Naive thymus-derived CD8-positive, alpha-beta T cell (primary cell): ENCODE results near the gene CTSZ. TPM values are rescaled to one million over a fixed set of nuclear protein-coding genes. Genes with fewer than 3 reads are reported as not detected.
A peak's percentile ranks its signal among the peaks of the same experiment; 100 is the strongest.

ENCODE experiments used
- ATAC-seq, 2 donors: fragments of 150-1000 bp; cut with Tn5 transposase in 1 of 2; sonication (Bioruptor Pico), chemical (Tn5 transposase) in 1 of 2; 1 replicate in 1 of 2; 2 replicates in 1 of 2; pipeline ENCODE4 v1.10.0; 2021; ENCODE audit warnings: mild to moderate bottlenecking in 2 of 2, moderate library complexity in 2 of 2
- POLR2A ChIA-PET: fragments of 350-600 bp; sonication (Branson Sonifier 250); formaldehyde crosslinking; loops from one replicate; lab custom pipeline; 2021; ENCODE audit warnings: antibody characterized with exemption; lab: Charles Lee
- DNase-seq, 10 donors: peaks; one replicate each; pipeline versions ENCODE4 v3.0.0 to v3.0.0-alpha.2; 2020 to 2022
- H3K27ac Mint-ChIP-seq, 10 donors: one replicate each; pipeline ENCODE4 v1.8.0; 2020 to 2022; ENCODE audit warnings: mild to moderate bottlenecking in 10 of 10, mixed read lengths in 10 of 10, moderate library complexity in 4 of 10, inconsistent platforms in 1 of 10
- H3K27me3 Mint-ChIP-seq, 5 donors: one replicate each; pipeline ENCODE4 v1.8.0; 2021 to 2022; ENCODE audit warnings: mixed read lengths in 5 of 5
- H3K36me3 Mint-ChIP-seq, 3 donors: one replicate each; pipeline ENCODE4 v1.8.0; 2020 to 2022; ENCODE audit warnings: mixed read lengths in 3 of 3, mild to moderate bottlenecking in 2 of 3, inconsistent platforms in 1 of 3
- H3K4me1 Mint-ChIP-seq, 4 donors: one replicate each; pipeline ENCODE4 v1.8.0; 2021 to 2022; ENCODE audit warnings: mixed read lengths in 4 of 4
- H3K4me3 Mint-ChIP-seq, 10 donors: one replicate each; pipeline ENCODE4 v1.8.0; 2020 to 2022; ENCODE audit warnings: mild to moderate bottlenecking in 10 of 10, mixed read lengths in 10 of 10, moderate library complexity in 6 of 10, inconsistent platforms in 1 of 10
- H3K9me3 Mint-ChIP-seq, 9 donors: one replicate each; pipeline ENCODE4 v1.8.0; 2020 to 2022; ENCODE audit warnings: mixed read lengths in 9 of 9, mild to moderate bottlenecking in 3 of 9, inconsistent platforms in 1 of 9, moderate library complexity in 1 of 9
- polyA plus RNA-seq, 3 donors: library from polyadenylated mRNA; unstranded; fragments of 300-500 nt; fragmentation: Illumina TruSeq; gene quantifications; one replicate each; pipeline ENCODE4 v1.2.3, GENCODE V29; 2021
- total RNA-seq, 8 experiments: library from RNA in 2 of 8; stranded (reverse) in 2 of 8; gene quantifications; one replicate each; pipeline ENCODE4 v1.2.3 and lab custom pipeline; 2021 to 2026

CTSZ gene
- total RNA-seq: 10 to 100 TPM; 15.8 to 19.1 TPM
- 1 to 10 TPM in 2 of 3 donors, under 1 TPM in 1; 0.60 to 2.9 (median 1.0) TPM for polyA plus RNA-seq
- 10.3 to 17.4 (median 13.3) reads per million in 6 experiments for total RNA-seq (lab: John Stamatoyannopoulos, UW)

- Mint-ChIP-seq H3K4me3 (peak within 1 kb of the TSS; percentile 66 to 93 (median 85)), H3K36me3 (peaks cover 0 to 2% (median 0%) of the 10 kb centered on the region in 3 donors), H3K4me1 (peaks cover 32 to 53% (median 48%) of the 10 kb centered on the region in 4 donors), H3K27ac (peak within 1 kb of the TSS in 5 of 10 donors; percentile 43 to 93 (median 84)), H3K27me3 (no peaks in the 10 kb centered on the region), H3K9me3 (no peaks in the 10 kb centered on the region)
- POLR2A ChIA-PET: interaction anchor here (2.2 to 2.7 kb wide), 2 partner anchors 25 kb away, joined by 12 to 20 read pairs; partner anchors contain the start of gene ATP5F1E
- DNase-seq: peak in 7 of 10 donors; percentile 12 to 40 (median 33)
- peak; percentile 44 to 66 for ATAC-seq
Observed at GRCh38 chr20:59006864-59007664, at the start of gene CTSZ. TSS of gene CTSZ (minus strand) at chr20:59007254. CDS start at chr20:59007128, 126 bp downstream.

DNA sequence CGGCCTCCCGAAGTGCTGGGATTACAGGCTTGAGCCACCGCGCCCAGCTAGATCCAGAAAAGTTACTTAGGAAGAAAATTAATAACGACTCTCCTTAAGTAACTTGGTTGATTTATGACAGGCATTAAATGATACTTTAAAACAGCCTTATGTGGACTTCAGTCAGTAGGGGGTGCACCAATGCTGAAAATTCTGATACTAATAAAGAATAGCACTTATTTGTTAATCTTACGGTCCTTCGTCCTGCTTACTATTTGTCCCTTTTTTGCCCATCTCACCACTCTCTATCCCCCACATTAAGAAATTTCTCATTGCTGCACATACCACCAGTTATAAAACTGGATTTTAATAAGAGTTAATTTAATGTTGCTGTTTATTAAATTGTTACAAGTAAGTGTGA lies 48.2 kb upstream of the CTSZ start:
- no peak overlapping the region for H3K4me3 Mint-ChIP-seq
- no peaks in the 10 kb centered on the region for H3K4me1 Mint-ChIP-seq
- DNase-seq (peak in 3 of 10 donors; percentile 4 to 21 (median 17)), ATAC-seq (no peak)
- peaks cover 0 to 4% (median 0%) of the 10 kb centered on the region in 9 donors for H3K9me3 Mint-ChIP-seq
- H3K36me3 Mint-ChIP-seq: peaks cover 0 to 2% (median 0%) of the 10 kb centered on the region in 3 donors
- no peak overlapping the region for H3K27ac Mint-ChIP-seq
- H3K27me3 Mint-ChIP-seq: peaks cover 1 to 31% (median 11%) of the 10 kb centered on the region in 5 donors
- POLR2A ChIA-PET: no interaction called here

- ATAC-seq (no peak), DNase-seq (no peak)
- Mint-ChIP-seq H3K4me1 (peaks cover 0 to 4% (median 0%) of the 10 kb centered on the region in 4 donors), H3K27me3 (peaks cover 13 to 29% (median 19%) of the 10 kb centered on the region in 5 donors), H3K36me3 (no peaks in the 10 kb centered on the region), H3K9me3 (peaks cover 0 to 4% (median 0%) of the 10 kb centered on the region in 9 donors), H3K4me3 (no peak overlapping the region), H3K27ac (no peak overlapping the region)
- POLR2A ChIA-PET: no interaction called here
Observed at GRCh38 chr20:59051666-59052185, 44.7 kb upstream of the CTSZ start.

DNA sequence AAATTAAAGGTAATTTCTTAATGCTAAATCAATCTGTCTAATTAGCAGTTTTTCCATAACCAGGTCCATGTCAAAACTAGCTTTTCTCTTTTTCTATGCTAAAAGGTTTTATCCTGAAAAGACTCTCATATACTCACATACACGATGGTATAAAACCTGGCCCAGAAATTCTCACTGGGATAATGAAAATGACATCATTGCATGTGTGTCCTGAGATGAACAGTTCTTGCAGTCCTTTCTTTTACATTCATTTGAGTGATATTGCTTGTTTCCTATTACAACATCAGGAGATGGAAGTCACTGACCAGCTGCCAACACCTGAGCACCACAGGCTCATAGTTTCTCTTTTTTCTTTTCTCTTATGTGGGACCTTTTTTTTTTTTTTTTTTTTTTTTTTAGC lies 43.4 kb upstream of the CTSZ start:
- no peaks in the 10 kb centered on the region for H3K9me3 Mint-ChIP-seq
- no peaks in the 10 kb centered on the region for H3K36me3 Mint-ChIP-seq
- ATAC-seq (no peak), DNase-seq (no peak)
- no peak overlapping the region for H3K27ac Mint-ChIP-seq
- peaks cover 0 to 4% (median 0%) of the 10 kb centered on the region in 4 donors for H3K4me1 Mint-ChIP-seq
- no peak overlapping the region for H3K4me3 Mint-ChIP-seq
- peaks cover 13 to 27% (median 19%) of the 10 kb centered on the region in 5 donors for H3K27me3 Mint-ChIP-seq
- POLR2A ChIA-PET: interaction anchor here (0.8 to 1.7 kb wide), 3 partner anchors 8 to 115 kb away, joined by 3 to 5 read pairs (median 3); partner anchors contain the start of genes ATP5F1E and PRELID3B

DNA sequence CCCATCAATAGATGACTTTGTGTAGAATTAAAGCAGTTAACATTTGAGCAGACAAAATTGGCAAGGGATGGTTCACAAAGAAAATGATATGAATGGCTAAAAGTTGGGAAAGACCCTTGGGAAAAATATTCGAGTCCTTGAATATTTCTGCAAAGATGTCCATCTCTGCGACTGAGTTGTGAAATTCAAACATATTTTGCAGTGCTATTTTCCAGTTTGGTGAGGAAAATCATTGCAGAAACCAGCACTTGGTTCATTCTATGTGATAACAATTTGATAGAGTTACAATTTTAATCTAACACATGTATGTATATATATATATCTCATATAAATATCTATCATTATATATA lies 41.6 kb upstream of the CTSZ start:
- peaks cover 4 to 13% (median 9%) of the 10 kb centered on the region in 4 donors for H3K4me1 Mint-ChIP-seq
- ATAC-seq (no peak), DNase-seq (no peak)
- POLR2A ChIA-PET: interaction anchor here (1.0 kb wide), 1 partner anchor 31 kb away, joined by 3 read pairs; no protein-coding TSS in a partner anchor
- H3K9me3 Mint-ChIP-seq: no peaks in the 10 kb centered on the region
- no peaks in the 10 kb centered on the region for H3K36me3 Mint-ChIP-seq
- H3K27me3 Mint-ChIP-seq: peaks cover 8 to 22% (median 13%) of the 10 kb centered on the region in 5 donors
- no peak overlapping the region for H3K4me3 Mint-ChIP-seq
- H3K27ac Mint-ChIP-seq: no peak overlapping the region

- POLR2A ChIA-PET: interaction anchor here (1.3 kb wide), 1 partner anchor 17 kb away, joined by 3 read pairs; the partner anchor contains the start of gene ATP5F1E
Observed at GRCh38 chr20:59047938-59048680, 41.1 kb upstream of the CTSZ start.

GRCh38 chr20:59046862-59047261 lies 39.8 kb upstream of the CTSZ start:
- ATAC-seq (no peak), DNase-seq (no peak)
- POLR2A ChIA-PET: interaction anchor here (1.3 kb wide), 1 partner anchor 15 kb away, joined by 3 read pairs; the partner anchor contains the start of gene ATP5F1E
- Mint-ChIP-seq H3K27ac (no peak overlapping the region), H3K27me3 (peaks cover 4 to 16% (median 13%) of the 10 kb centered on the region in 5 donors), H3K36me3 (no peaks in the 10 kb centered on the region), H3K4me3 (no peak overlapping the region), H3K9me3 (no peaks in the 10 kb centered on the region), H3K4me1 (peaks cover 7 to 23% (median 16%) of the 10 kb centered on the region in 4 donors)

More at GRCh38 chr20:59047938-59048680, 41.1 kb upstream of the CTSZ start:
- Mint-ChIP-seq H3K9me3 (no peaks in the 10 kb centered on the region), H3K4me1 (peaks cover 7 to 18% (median 14%) of the 10 kb centered on the region in 4 donors), H3K36me3 (no peaks in the 10 kb centered on the region), H3K27me3 (peaks cover 8 to 17% (median 13%) of the 10 kb centered on the region in 5 donors), H3K4me3 (no peak overlapping the region), H3K27ac (peak overlapping the region in 1 of 10 donors; percentile 19)
- no peak for DNase-seq
- no peak for ATAC-seq

GRCh38 chr20:59044796-59045195 lies 37.7 kb upstream of the CTSZ start:
- ATAC-seq (no peak), DNase-seq (no peak)
- Mint-ChIP-seq H3K27ac (peak overlapping the region in 7 of 10 donors; percentile 13 to 83 (median 75)), H3K4me1 (peaks cover 18 to 44% (median 37%) of the 10 kb centered on the region in 4 donors), H3K9me3 (no peaks in the 10 kb centered on the region), H3K4me3 (peak overlapping the region in 1 of 10 donors; percentile 33), H3K27me3 (peaks cover 0 to 9% (median 2%) of the 10 kb centered on the region in 5 donors), H3K36me3 (peaks cover 0 to 11% (median 0%) of the 10 kb centered on the region in 3 donors)
- POLR2A ChIA-PET: no interaction called here

GRCh38 chr20:59044295-59044694 lies 37.2 kb upstream of the CTSZ start:
- Mint-ChIP-seq H3K27ac (peak overlapping the region in 8 of 10 donors; percentile 38 to 98 (median 86)), H3K27me3 (peaks cover 0 to 4% (median under 1%) of the 10 kb centered on the region in 5 donors), H3K4me3 (peak overlapping the region in 1 of 10 donors; percentile 63), H3K4me1 (peaks cover 20 to 49% (median 42%) of the 10 kb centered on the region in 4 donors), H3K9me3 (no peaks in the 10 kb centered on the region), H3K36me3 (peaks cover 0 to 13% (median 0%) of the 10 kb centered on the region in 3 donors)
- ATAC-seq (no peak), DNase-seq (no peak)
- POLR2A ChIA-PET: interaction anchor here (1.1 to 1.9 kb wide), 2 partner anchors 153 to 177 kb away, joined by 5 to 7 read pairs; no protein-coding TSS in a partner anchor

DNA sequence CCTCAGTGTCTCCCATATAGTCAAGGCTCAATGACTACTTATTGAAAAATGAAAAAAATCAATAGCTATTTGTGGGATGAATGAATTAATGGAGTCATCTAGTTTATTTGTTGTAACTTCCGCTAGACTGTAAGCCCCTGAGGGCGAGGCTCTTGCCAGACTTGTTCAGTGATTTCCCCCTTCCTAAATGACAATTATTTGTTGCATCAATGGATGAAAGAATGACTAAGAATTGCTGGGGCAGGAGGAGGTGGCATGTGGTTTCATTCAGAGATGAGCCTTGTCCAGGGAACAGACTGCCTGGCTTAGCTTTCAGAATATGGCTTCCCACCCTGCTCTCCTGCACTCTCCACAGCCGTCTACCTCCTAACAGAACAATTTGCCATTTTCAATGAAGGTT lies 36.6 kb upstream of the CTSZ start:
- Mint-ChIP-seq H3K36me3 (peaks cover 0 to 16% (median 0%) of the 10 kb centered on the region in 3 donors), H3K4me3 (peak overlapping the region; percentile 63 to 92 (median 85)), H3K9me3 (no peaks in the 10 kb centered on the region), H3K4me1 (peaks cover 23 to 54% (median 47%) of the 10 kb centered on the region in 4 donors), H3K27me3 (peaks cover 0 to 4% (median 0%) of the 10 kb centered on the region in 5 donors), H3K27ac (peak overlapping the region; percentile 70 to 98 (median 89))
- DNase-seq (no peak), ATAC-seq (no peak)
- POLR2A ChIA-PET: interaction anchor here (0.9 to 3.9 kb wide), 10 partner anchors 11 to 1425 kb away, joined by 3 to 68 read pairs (median 4); partner anchors contain the start of genes ATP5F1E and NELFCD

DNA sequence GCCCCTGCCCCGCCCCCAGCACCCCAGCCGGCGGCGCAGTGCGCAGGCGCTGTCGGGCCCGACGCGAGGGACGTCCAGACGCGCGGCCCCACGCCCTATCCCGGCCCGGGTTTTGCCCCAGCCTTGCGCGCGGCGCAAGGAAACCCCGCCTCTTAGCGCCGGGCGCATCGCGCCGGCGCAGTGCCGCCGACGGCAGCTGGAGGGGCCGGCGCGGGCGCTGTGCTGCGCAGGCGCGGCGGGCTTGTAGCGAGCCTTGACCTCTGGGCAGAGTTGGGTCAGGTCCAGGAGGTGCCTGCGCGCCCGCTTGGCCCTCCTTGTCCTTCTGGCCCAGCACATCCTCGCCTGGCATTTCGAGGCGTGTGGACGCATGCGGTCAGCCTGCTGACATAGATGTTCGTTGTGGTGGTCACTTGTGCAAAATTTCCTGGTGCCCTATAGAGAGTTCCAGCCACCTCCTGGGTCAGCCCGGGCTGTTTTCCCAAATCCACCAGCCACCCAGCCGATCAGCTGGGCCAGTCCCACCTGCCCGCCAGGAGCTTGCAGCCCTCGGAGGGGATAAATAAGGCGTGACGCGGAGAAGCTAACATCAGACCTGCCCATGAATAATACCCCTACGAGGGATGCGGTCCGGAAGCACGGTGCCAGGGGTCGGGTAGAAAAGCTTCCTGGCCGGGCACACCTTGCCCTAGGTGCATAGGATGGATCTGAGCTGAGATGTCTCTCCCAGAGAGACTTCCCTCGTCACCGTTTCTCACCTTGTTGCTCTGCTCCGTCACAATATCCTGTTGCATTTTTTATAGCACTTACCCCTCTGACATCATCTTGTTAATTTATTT lies 36.0 kb upstream of the CTSZ start:
- Mint-ChIP-seq H3K27me3 (peaks cover 0 to 3% (median 0%) of the 10 kb centered on the region in 5 donors), H3K27ac (peak overlapping the region; percentile 81 to 98 (median 94)), H3K4me1 (peaks cover 22 to 55% (median 49%) of the 10 kb centered on the region in 4 donors), H3K36me3 (peaks cover 0 to 21% (median under 1%) of the 10 kb centered on the region in 3 donors), H3K9me3 (no peaks in the 10 kb centered on the region), H3K4me3 (peak overlapping the region; percentile 63 to 94 (median 90))
- ATAC-seq (peak; percentile 96), DNase-seq (peak; percentile 88 to 96 (median 94))
- POLR2A ChIA-PET: interaction anchor here (0.9 to 3.9 kb wide), 12 partner anchors 8 to 1424 kb away, joined by 3 to 68 read pairs (median 4); partner anchors contain the start of genes ATP5F1E and NELFCD
